Keratinocyte (primary cell): ENCODE data around the gene DARS2. TPM values are rescaled to one million over a fixed set of nuclear protein-coding genes. Genes with fewer than 3 reads are reported as not detected.

Source experiments
- DNase-seq: peaks from one replicate; pipeline ENCODE4 v3.0.0-alpha.2; 2011; ENCODE audit warnings: low read depth, missing footprints, low spot score
- FAIRE-seq: peaks from 2 replicates; lab custom pipeline; 2011; peaks lifted over from hg19 to GRCh38; lab: Jason Lieb, UNC
- H2AFZ ChIP-seq: 2 replicates; pipeline ENCODE4 v1.6.0; 2012; ENCODE audit warnings: low read length, control low read depth, inconsistent platforms; ENCODE audit not compliant: control insufficient read depth
- H3K27ac ChIP-seq: 2 replicates; pipeline ENCODE4 v1.5.1; 2011; ENCODE audit warnings: low read length; ENCODE audit not compliant: control insufficient read depth, insufficient read depth
- H3K27me3 ChIP-seq: 3 replicates; pipeline ENCODE4 v1.6.0; 2011; ENCODE audit warnings: low read length; ENCODE audit not compliant: control insufficient read depth, insufficient read depth; ENCODE audit errors: extremely low read depth
- H3K36me3 ChIP-seq, 2 experiments: 2 replicates in 1 of 2; 3 replicates in 1 of 2; pipeline ENCODE4 v1.5.1; 2011; ENCODE audit warnings: low read length in 2 of 2, mild to moderate bottlenecking in 1 of 2; ENCODE audit not compliant: control insufficient read depth in 2 of 2, insufficient read depth in 2 of 2; ENCODE audit errors: extremely low read depth in 1 of 2
- H3K4me1 ChIP-seq: 3 replicates; pipeline ENCODE4 v1.5.1; 2011; ENCODE audit warnings: low read length; ENCODE audit not compliant: control insufficient read depth, insufficient read depth; ENCODE audit errors: extremely low read depth
- H3K4me2 ChIP-seq: 3 replicates; pipeline ENCODE4 v1.6.0; 2011; ENCODE audit warnings: low read depth, low read length; ENCODE audit not compliant: control insufficient read depth, insufficient read depth; ENCODE audit errors: extremely low read depth
- H3K4me3 ChIP-seq, 3 experiments: fragments of 200-600 bp in 1 of 3; sonication (generic) in 1 of 3; 2 replicates in 2 of 3; 3 replicates in 1 of 3; pipeline ENCODE4 v1.5.1; 2011 to 2016; ENCODE audit warnings: low read length in 3 of 3, mild to moderate bottlenecking in 3 of 3, control low read depth in 2 of 3, inconsistent platforms in 1 of 3, low read depth in 1 of 3, mixed read lengths in 1 of 3, mixed run types in 1 of 3, moderate library complexity in 1 of 3; ENCODE audit not compliant: control insufficient read depth in 2 of 3, insufficient read depth in 2 of 3; ENCODE audit errors: extremely low read depth in 1 of 3
- H3K79me2 ChIP-seq: 2 replicates; pipeline ENCODE4 v1.6.0; 2012; ENCODE audit warnings: low read length; ENCODE audit not compliant: control insufficient read depth, insufficient read depth
- H3K9ac ChIP-seq: 3 replicates; pipeline ENCODE4 v1.6.0; 2011; ENCODE audit warnings: low read length; ENCODE audit not compliant: control insufficient read depth, insufficient read depth; ENCODE audit errors: extremely low read depth
- H3K9me1 ChIP-seq: 3 replicates; pipeline ENCODE4 v1.6.0; 2011; ENCODE audit warnings: low read length; ENCODE audit not compliant: control insufficient read depth, insufficient read depth; ENCODE audit errors: extremely low read depth
- H3K9me3 ChIP-seq: 2 replicates; pipeline ENCODE4 v1.5.1; 2012; ENCODE audit warnings: low read depth, low read length; ENCODE audit not compliant: control insufficient read depth
- H4K20me1 ChIP-seq: 3 replicates; pipeline ENCODE4 v1.6.0; 2011; ENCODE audit warnings: low read length; ENCODE audit not compliant: control insufficient read depth, insufficient read depth; ENCODE audit errors: extremely low read depth
- CTCF ChIP-seq, 3 experiments: IDR thresholded peaks in 1 of 3; conservative IDR thresholded peaks in 1 of 3; optimal IDR thresholded peaks in 1 of 3; 2 replicates in 2 of 3; 3 replicates in 1 of 3; pipeline versions ENCODE3 to v1.5.1; 2011; ENCODE audit warnings: low read length in 3 of 3, mild to moderate bottlenecking in 3 of 3, moderate library complexity in 2 of 3, control low read depth in 1 of 3, inconsistent platforms in 1 of 3; ENCODE audit not compliant: insufficient read depth in 2 of 3; ENCODE audit errors: extremely low read depth in 1 of 3
- EZH2 ChIP-seq: IDR thresholded peaks from one replicate; pipeline ENCODE4 v1.6.1; 2012; ENCODE audit warnings: inconsistent platforms, mild to moderate bottlenecking, low read length, moderate library complexity
- dilution Hi-C: fragments of 300-500 bp; cut with MboI; formaldehyde crosslinking; loops from one replicate; pipeline ENCODE4 v1.7.0; 2020; ENCODE audit warnings: low sequenced_read_pairs; ENCODE audit not compliant: extremely low pct_ligation_motif_present
- polyA plus RNA-seq, 5 experiments: library from polyadenylated mRNA; depleted of rRNA in 3 of 5; stranded (reverse) in 3 of 5; stranded (forward) in 1 of 5; unstranded in 1 of 5; fragments of >200 nt; gene quantifications; 1 replicate in 1 of 5; 2 replicates in 3 of 5; 3 replicates in 1 of 5; pipeline versions ENCODE4 v1.2.1 to v1.2.3, GENCODE V29; 2011 to 2012; ENCODE audit warnings: missing spikeins in 2 of 5, low read depth in 1 of 5, low replicate concordance in 1 of 5

The DARS2 gene
- polyA plus RNA-seq, 1 donor (not counting 4 experiments of a cell fraction or from before 2014, with no cell fraction given) = 36.4 TPM

- no peak for TF ChIP-seq CTCF (optimal IDR thresholded peaks at IDR 0.05 in 1 of 3, IDR thresholded peaks at IDR 0.05 in 1 of 3, conservative IDR thresholded peaks at IDR 0.05 in 1 of 3; ENCODE audit: extremely low read depth in 1 of 3, insufficient read depth in 2 of 3, low read length in 3 of 3)
- TF ChIP-seq EZH2 = no peak
- H3K4me2 ChIP-seq = no peak overlapping the region
- dilution Hi-C loops = no loop called here
- no peaks in the 10 kb centered on the region for H3K4me1 ChIP-seq
- H3K9me3 ChIP-seq = no peaks in the 10 kb centered on the region
- no peaks in the 10 kb centered on the region for H4K20me1 ChIP-seq
- no peaks in the 10 kb centered on the region for H3K79me2 ChIP-seq
- FAIRE-seq (no peak), DNase-seq (no peak)
- no peak overlapping the region for H3K27ac ChIP-seq
- peaks cover 5 to 16% of the 10 kb centered on the region in 2 experiments for H3K36me3 ChIP-seq
- H2AFZ ChIP-seq = no peak overlapping the region
- H3K4me3 ChIP-seq = no peak overlapping the region
- no peak overlapping the region for H3K9ac ChIP-seq
- H3K27me3 ChIP-seq = no peaks in the 10 kb centered on the region
- no peaks in the 10 kb centered on the region for H3K9me1 ChIP-seq
These were observed 31.5 kb downstream of the DARS2 start for GRCh38 chr1:173856014-173856413.

GRCh38 chr1:173856903-173857302 is 32.4 kb downstream of the DARS2 start:
- dilution Hi-C loops = no loop called here
- Histone ChIP-seq H3K9ac (no peak overlapping the region), H2AFZ (no peak overlapping the region), H3K4me3 (no peak overlapping the region), H3K9me1 (no peaks in the 10 kb centered on the region), H3K36me3 (peaks cover 5 to 16% of the 10 kb centered on the region in 2 experiments), H3K4me2 (no peak overlapping the region), H3K79me2 (no peaks in the 10 kb centered on the region), H3K9me3 (no peaks in the 10 kb centered on the region), H4K20me1 (no peaks in the 10 kb centered on the region), H3K27ac (no peak overlapping the region), H3K4me1 (no peaks in the 10 kb centered on the region), H3K27me3 (no peaks in the 10 kb centered on the region)
- TF ChIP-seq EZH2 (no peak), CTCF (optimal IDR thresholded peaks at IDR 0.05 in 1 of 3, IDR thresholded peaks at IDR 0.05 in 1 of 3, conservative IDR thresholded peaks at IDR 0.05 in 1 of 3; ENCODE audit: extremely low read depth in 1 of 3, insufficient read depth in 2 of 3, low read length in 3 of 3) (no peak)
- DNase-seq (no peak), FAIRE-seq (no peak)
